Hepatocyte (in vitro differentiated cells): Measurements from ENCODE around the gene DOCK4.

Source experiments
- EZH2 ChIP-seq: fragments of 200-600 bp; sonication (generic); IDR thresholded peaks from 2 replicates; pipeline ENCODE4 v1.6.1; 2016; ENCODE audit warnings: antibody characterized with exemption, mild to moderate bottlenecking, borderline replicate concordance
- TF ChIP-seq, protein P1 (sequence below): fragments of 200-600 bp; sonication (generic); IDR thresholded peaks from 2 replicates; pipeline ENCODE4 v1.5.1; 2016; ENCODE audit warnings: antibody characterized with exemption, mild to moderate bottlenecking; ENCODE audit not compliant: poor library complexity

DNA sequence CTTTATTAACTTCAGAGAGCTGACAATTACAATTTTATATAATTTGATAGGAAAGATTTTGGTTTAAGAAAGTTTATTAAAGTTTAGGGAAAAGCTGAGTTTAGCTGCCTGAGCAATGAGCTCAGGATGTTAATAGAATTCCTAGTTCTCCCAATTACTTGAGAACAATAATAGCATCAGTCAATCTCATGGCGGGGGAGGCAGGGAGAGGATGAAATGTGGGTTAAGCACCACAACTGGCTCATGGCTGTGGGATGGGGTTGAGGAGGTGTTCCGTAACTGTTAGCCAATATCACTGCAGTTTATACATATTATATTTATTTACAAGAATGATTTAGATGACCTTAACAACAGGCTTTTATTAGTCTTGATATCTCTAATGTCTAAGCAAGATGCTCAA lies 377.0 kb downstream of the DOCK4 start:
- TF ChIP-seq, protein P1, sequence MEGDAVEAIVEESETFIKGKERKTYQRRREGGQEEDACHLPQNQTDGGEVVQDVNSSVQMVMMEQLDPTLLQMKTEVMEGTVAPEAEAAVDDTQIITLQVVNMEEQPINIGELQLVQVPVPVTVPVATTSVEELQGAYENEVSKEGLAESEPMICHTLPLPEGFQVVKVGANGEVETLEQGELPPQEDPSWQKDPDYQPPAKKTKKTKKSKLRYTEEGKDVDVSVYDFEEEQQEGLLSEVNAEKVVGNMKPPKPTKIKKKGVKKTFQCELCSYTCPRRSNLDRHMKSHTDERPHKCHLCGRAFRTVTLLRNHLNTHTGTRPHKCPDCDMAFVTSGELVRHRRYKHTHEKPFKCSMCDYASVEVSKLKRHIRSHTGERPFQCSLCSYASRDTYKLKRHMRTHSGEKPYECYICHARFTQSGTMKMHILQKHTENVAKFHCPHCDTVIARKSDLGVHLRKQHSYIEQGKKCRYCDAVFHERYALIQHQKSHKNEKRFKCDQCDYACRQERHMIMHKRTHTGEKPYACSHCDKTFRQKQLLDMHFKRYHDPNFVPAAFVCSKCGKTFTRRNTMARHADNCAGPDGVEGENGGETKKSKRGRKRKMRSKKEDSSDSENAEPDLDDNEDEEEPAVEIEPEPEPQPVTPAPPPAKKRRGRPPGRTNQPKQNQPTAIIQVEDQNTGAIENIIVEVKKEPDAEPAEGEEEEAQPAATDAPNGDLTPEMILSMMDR: no peak
- TF ChIP-seq EZH2: no peak
